ENCODE data around the gene LCK.

DNA sequence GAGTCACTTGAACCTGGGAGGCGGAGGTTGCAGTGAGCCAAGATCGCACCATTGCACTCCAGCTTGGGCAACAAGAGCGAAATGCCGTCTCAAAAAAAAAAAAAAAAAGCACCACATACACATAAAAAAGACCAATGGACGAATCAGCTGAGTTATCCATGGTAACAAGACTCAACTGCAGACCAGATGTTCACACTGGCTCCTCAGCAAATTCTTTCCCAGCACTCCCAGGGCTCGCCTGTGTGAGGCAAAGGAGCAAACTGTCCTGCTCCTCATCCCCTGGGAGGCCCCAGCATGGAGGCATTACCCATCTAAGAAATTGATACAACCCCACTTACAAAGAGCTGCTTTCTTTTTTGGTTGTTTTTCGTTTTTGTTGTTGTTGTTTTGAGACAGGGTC, 32.0 kb upstream of the LCK start:
- TF ChIP-seq, protein P1, sequence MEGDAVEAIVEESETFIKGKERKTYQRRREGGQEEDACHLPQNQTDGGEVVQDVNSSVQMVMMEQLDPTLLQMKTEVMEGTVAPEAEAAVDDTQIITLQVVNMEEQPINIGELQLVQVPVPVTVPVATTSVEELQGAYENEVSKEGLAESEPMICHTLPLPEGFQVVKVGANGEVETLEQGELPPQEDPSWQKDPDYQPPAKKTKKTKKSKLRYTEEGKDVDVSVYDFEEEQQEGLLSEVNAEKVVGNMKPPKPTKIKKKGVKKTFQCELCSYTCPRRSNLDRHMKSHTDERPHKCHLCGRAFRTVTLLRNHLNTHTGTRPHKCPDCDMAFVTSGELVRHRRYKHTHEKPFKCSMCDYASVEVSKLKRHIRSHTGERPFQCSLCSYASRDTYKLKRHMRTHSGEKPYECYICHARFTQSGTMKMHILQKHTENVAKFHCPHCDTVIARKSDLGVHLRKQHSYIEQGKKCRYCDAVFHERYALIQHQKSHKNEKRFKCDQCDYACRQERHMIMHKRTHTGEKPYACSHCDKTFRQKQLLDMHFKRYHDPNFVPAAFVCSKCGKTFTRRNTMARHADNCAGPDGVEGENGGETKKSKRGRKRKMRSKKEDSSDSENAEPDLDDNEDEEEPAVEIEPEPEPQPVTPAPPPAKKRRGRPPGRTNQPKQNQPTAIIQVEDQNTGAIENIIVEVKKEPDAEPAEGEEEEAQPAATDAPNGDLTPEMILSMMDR (IDR thresholded peaks at IDR 0.05), result no peak
- no peak for TF ChIP-seq EP300 (IDR thresholded peaks at IDR 0.05)
